Tibial nerve (tissue), 4 donors: ENCODE data around the gene TNFAIP6. TPM values are rescaled to one million over a fixed set of nuclear protein-coding genes. Genes with fewer than 3 reads are reported as not detected.
"Not testable (repeated sequence)": the region's sequence is repeated elsewhere in the genome, so short reads cannot be mapped to it uniquely, and the experiment has no call there.

Experiments used
- DNase-seq, 2 donors: peaks; one replicate each; pipeline ENCODE4 v3.0.0-alpha.2; 2019; ENCODE audit warnings: low spot score in 2 of 2
- H3K27ac ChIP-seq, 4 donors: fragments of 200-600 bp; sonication (generic) in 3 of 4; one replicate each; pipeline ENCODE4 v1.5.1; 2017 to 2019; ENCODE audit warnings: mild to moderate bottlenecking in 1 of 4
- H3K27me3 ChIP-seq, 2 donors: fragments of 200-600 bp; sonication (generic) in 1 of 2; one replicate each; pipeline versions ENCODE4 v1.5.1 to v1.6.0; 2017 to 2019
- H3K36me3 ChIP-seq, 3 donors: fragments of 200-600 bp; sonication (generic); one replicate each; pipeline ENCODE4 v1.5.1; 2018 to 2019
- H3K4me1 ChIP-seq, 4 donors: fragments of 200-600 bp; sonication (generic) in 3 of 4; one replicate each; pipeline ENCODE4 v1.5.1; 2017 to 2019
- H3K4me3 ChIP-seq, 4 donors: fragments of 200-600 bp; sonication (generic) in 3 of 4; one replicate each; pipeline ENCODE4 v1.5.1; 2017 to 2019; ENCODE audit warnings: mild to moderate bottlenecking in 1 of 4, moderate library complexity in 1 of 4
- H3K9me3 ChIP-seq, 4 donors: fragments of 200-600 bp; sonication (generic) in 3 of 4; one replicate each; pipeline ENCODE4 v1.5.1; 2017 to 2019
- EP300 ChIP-seq, 2 donors: sonication (generic); formaldehyde crosslinking; IDR thresholded peaks; one replicate each; pipeline ENCODE4 v1.6.1; 2017; ENCODE audit warnings: antibody characterized with exemption in 2 of 2, mild to moderate bottlenecking in 1 of 2
- POLR2A ChIP-seq, 2 donors: fragments of 450-650 bp; IDR thresholded peaks; one replicate each; pipeline ENCODE4 v1.6.1; 2017; ENCODE audit warnings: antibody characterized with exemption in 2 of 2, mild to moderate bottlenecking in 2 of 2, moderate library complexity in 2 of 2
- WGBS, 2 donors: methylation state at CpG; one replicate each; pipeline ENCODE4 v1.1.5; 2018; 5-methylcytosine and 5-hydroxymethylcytosine counted together
- total RNA-seq, 4 donors: library from RNA; depleted of rRNA; stranded (reverse); fragments of >200 nt; gene quantifications; one replicate each; pipeline ENCODE4 v1.1.0, GENCODE V29; 2016
- TF ChIP-seq, protein P1 (sequence below), 5 experiments: fragments of 200-600 bp in 3 of 5; fragments of 450-650 bp in 2 of 5; sonication (generic) in 3 of 5; IDR thresholded peaks; one replicate each; pipeline ENCODE4 v1.5.1; 2016 to 2019; ENCODE audit warnings: antibody characterized with exemption in 5 of 5, mild to moderate bottlenecking in 3 of 5, moderate library complexity in 2 of 5

TNFAIP6 gene, protein sequence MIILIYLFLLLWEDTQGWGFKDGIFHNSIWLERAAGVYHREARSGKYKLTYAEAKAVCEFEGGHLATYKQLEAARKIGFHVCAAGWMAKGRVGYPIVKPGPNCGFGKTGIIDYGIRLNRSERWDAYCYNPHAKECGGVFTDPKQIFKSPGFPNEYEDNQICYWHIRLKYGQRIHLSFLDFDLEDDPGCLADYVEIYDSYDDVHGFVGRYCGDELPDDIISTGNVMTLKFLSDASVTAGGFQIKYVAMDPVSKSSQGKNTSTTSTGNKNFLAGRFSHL
- 1 to 10 TPM; 4.8 to 6.7 (median 6.5) TPM for total RNA-seq

DNA sequence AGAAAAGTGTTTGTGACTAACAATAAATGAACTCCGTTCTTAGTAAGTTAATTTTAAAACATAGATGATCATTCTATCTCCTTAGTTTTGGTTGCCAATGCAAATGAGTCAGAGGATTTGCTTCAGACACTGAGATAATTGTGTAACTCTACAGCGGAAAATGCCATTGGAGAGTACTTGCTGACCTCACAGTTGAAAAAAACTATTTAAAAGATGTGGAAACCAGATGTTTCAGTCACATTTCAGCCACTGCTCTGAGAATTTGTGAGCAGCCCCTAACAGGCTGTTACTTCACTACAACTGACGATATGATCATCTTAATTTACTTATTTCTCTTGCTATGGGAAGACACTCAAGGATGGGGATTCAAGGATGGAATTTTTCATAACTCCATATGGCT lies at the start of gene TNFAIP6:
Gene TNFAIP6, plus strand, starts transcription at position 234 of the 400 bp plus-strand sequence. Its CDS starts 75 bp downstream, at position 309.
- Histone ChIP-seq H3K4me1 (peaks cover 0 to 12% (median 0%) of the 10 kb centered on the region in 4 donors), H3K4me3 (peak within 1 kb of the TSS in 2 of 4 donors; percentile 10 to 24), H3K27me3 (no peaks in the 10 kb centered on the region), H3K9me3 (no peaks in the 10 kb centered on the region), H3K27ac (peak within 1 kb of the TSS in 3 of 4 donors; percentile 8 to 86 (median 68)), H3K36me3 (no peaks in the 10 kb centered on the region)
- TF ChIP-seq POLR2A (IDR thresholded peaks at IDR 0.05) (peak; percentile 69 to 70), EP300 (IDR thresholded peaks at IDR 0.05) (peak in 1 of 2 donors; percentile 93)
- TF ChIP-seq, protein P1, sequence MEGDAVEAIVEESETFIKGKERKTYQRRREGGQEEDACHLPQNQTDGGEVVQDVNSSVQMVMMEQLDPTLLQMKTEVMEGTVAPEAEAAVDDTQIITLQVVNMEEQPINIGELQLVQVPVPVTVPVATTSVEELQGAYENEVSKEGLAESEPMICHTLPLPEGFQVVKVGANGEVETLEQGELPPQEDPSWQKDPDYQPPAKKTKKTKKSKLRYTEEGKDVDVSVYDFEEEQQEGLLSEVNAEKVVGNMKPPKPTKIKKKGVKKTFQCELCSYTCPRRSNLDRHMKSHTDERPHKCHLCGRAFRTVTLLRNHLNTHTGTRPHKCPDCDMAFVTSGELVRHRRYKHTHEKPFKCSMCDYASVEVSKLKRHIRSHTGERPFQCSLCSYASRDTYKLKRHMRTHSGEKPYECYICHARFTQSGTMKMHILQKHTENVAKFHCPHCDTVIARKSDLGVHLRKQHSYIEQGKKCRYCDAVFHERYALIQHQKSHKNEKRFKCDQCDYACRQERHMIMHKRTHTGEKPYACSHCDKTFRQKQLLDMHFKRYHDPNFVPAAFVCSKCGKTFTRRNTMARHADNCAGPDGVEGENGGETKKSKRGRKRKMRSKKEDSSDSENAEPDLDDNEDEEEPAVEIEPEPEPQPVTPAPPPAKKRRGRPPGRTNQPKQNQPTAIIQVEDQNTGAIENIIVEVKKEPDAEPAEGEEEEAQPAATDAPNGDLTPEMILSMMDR (IDR thresholded peaks at IDR 0.05) = no peak
- WGBS, 2 donors = 18 to 31% methylated on average over 3 of the region's 3 CpGs
- DNase-seq = peak in 1 of 2 donors; percentile 42

DNA sequence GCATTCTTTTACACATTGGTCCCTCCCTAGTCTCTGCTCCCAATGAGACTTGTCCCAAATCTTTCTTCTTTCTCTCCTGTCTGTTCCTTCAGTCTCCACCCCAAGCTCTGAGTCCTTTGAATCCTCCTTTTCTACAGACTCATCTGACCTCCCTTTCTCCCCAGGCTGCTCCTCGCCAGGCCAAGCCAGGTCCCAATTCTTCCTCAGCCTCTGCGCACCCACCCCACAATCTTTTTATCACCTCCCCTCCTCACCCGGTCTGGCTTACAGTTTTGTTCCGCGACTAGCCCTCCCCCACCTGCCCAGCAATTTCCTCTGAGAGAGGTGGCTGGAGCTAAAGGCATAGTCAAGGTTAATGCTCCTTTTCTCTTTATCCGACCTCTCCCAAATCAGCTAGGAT lies 47.1 kb upstream of the TNFAIP6 start:
- peaks cover 0 to 12% (median 3%) of the 10 kb centered on the region in 4 donors for H3K4me1 ChIP-seq
- DNase-seq, H3K4me3 ChIP-seq, H3K9me3 ChIP-seq, H3K36me3 ChIP-seq, H3K27me3 ChIP-seq, H3K27ac ChIP-seq: not testable (repeated sequence)
- 91 to 93% methylated on average over 6 of the region's 6 CpGs for WGBS, 2 donors

DNA sequence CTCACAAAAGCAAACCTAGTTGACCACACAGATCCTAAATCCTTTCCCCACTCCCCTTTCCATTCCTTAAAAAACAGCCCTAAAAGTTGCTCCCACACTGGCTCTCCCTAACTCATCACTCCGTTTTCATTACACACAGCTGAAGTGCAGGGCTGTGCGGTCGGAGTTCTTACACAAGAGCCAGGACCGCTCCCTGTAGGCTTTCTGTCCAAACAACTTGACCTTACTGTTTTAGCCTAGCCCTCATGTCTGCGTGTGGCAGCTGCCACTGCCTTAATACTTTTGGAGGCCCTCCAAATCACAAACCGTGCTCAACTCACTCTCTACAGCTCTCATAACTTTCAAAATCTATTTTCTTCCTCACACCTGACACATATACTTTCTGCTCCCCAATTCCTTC lies 45.0 kb upstream of the TNFAIP6 start:
- WGBS, 2 donors = 53 to 69% methylated on average over 6 of the region's 6 CpGs
- peak; percentile 31 to 41 for DNase-seq
- not testable (repeated sequence) for H3K36me3 ChIP-seq, H3K9me3 ChIP-seq, H3K4me3 ChIP-seq, H3K27ac ChIP-seq, H3K27me3 ChIP-seq
- H3K4me1 ChIP-seq = peaks cover 0 to 23% (median 5%) of the 10 kb centered on the region in 4 donors

DNA sequence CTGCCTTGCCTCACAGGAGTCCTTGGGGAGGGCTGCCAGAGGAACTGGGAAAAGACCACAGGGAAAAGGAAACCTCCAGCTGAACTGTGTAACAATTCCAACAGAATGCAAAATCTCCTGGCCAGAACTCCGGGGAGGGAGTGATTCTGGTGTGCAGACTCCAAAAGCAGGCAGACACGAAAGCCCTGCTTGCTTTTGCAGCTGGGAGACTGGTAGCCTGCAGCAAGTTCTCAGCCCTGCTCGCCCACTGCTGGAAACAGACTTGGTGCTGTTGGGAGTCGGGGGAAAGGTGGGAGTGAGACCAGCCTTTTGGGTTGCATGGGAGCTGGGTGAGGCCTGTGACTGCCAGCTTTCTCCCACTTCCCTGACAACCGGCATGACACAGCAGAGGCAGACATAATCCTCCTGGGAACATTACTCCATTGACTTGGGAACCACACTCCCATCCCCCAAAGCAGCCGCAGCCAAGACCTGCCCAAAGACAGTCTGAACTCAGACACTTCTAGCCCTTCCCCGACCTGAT lies 42.0 kb upstream of the TNFAIP6 start:
- peak overlapping the region in 2 of 4 donors; percentile 49 to 63 for H3K27ac ChIP-seq
- H3K9me3 ChIP-seq = peaks cover 0 to 4% (median 0%) of the 10 kb centered on the region in 4 donors
- H3K4me3 ChIP-seq = no peak overlapping the region
- TF ChIP-seq, protein P1 (IDR thresholded peaks at IDR 0.05) = no peak
- TF ChIP-seq POLR2A (IDR thresholded peaks at IDR 0.05) = no peak
- no peak for TF ChIP-seq EP300 (IDR thresholded peaks at IDR 0.05)
- 29 to 41% methylated on average over 7 of the region's 7 CpGs for WGBS, 2 donors
- H3K36me3 ChIP-seq = no peaks in the 10 kb centered on the region
- DNase-seq = no peak
- H3K4me1 ChIP-seq = peaks cover 0 to 23% (median 5%) of the 10 kb centered on the region in 4 donors
- no peaks in the 10 kb centered on the region for H3K27me3 ChIP-seq

DNA sequence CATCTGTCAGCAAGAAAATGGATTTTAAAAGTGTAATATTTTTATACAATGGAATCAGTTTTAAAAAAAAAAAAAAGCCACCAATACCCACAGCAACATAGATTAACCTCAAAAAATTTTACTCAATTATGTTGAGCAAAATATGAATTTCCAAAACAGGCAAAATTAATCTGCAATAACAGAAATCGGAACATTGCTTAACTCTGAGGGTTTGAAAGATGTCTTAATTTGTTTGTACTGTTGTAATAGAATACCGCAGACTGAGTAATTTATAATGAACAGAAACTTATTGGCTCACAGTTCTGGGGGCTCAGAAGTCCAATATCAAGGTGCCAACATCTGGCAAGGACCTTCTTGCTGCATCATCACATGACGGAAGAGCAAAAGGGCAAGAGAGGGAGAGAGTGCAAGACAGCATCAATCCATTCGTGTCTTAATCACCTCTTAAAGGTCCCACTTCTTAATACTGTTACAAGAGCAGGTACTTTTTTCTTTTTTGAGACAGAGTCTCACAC lies 31.8 kb upstream of the TNFAIP6 start:
- Histone ChIP-seq H3K27ac (no peak overlapping the region), H3K9me3 (no peaks in the 10 kb centered on the region), H3K4me1 (no peaks in the 10 kb centered on the region), H3K4me3 (no peak overlapping the region), H3K27me3 (no peaks in the 10 kb centered on the region), H3K36me3 (no peaks in the 10 kb centered on the region)
- TF ChIP-seq EP300 (IDR thresholded peaks at IDR 0.05) (no peak), POLR2A (IDR thresholded peaks at IDR 0.05) (no peak)
- TF ChIP-seq, protein P1 (IDR thresholded peaks at IDR 0.05) = no peak
- no peak for DNase-seq
- 86 to 88% methylated on average over 4 of the region's 4 CpGs for WGBS, 2 donors

DNA sequence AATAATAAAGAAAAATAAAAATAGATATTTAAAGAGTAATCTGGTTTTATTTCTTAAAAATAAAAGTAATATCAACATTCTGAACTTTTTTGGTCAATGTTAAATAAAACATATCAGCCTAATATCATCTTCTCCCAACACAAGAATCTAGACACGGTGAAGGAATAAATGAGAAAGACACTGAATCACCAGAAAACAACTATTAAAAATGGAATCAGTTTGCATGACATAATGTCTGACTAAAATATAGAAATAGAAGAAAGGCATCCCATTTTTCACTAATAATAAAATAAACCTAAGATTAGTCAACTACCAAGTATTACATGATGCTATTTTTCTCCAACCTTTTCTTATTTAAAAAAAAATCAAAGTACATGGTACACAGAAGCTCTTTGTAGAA lies 30.8 kb upstream of the TNFAIP6 start:
- 86 to 93% methylated on average over 1 of the region's 1 CpG for WGBS, 2 donors
- H3K36me3 ChIP-seq = no peaks in the 10 kb centered on the region
- DNase-seq = no peak
- no peaks in the 10 kb centered on the region for H3K27me3 ChIP-seq
- peaks cover 0 to 4% (median 0%) of the 10 kb centered on the region in 4 donors for H3K9me3 ChIP-seq
- H3K27ac ChIP-seq = no peak overlapping the region
- H3K4me1 ChIP-seq = no peaks in the 10 kb centered on the region
- TF ChIP-seq POLR2A (IDR thresholded peaks at IDR 0.05) (no peak), EP300 (IDR thresholded peaks at IDR 0.05) (no peak)
- TF ChIP-seq, protein P1 (IDR thresholded peaks at IDR 0.05) = no peak
- H3K4me3 ChIP-seq = no peak overlapping the region
